Measurements from ENCODE around the gene NUDCD3.
"Not testable (repeated sequence)": the region's sequence is repeated elsewhere in the genome, so short reads cannot be mapped to it uniquely, and the experiment has no call there.

The NUDCD3 gene

DNA sequence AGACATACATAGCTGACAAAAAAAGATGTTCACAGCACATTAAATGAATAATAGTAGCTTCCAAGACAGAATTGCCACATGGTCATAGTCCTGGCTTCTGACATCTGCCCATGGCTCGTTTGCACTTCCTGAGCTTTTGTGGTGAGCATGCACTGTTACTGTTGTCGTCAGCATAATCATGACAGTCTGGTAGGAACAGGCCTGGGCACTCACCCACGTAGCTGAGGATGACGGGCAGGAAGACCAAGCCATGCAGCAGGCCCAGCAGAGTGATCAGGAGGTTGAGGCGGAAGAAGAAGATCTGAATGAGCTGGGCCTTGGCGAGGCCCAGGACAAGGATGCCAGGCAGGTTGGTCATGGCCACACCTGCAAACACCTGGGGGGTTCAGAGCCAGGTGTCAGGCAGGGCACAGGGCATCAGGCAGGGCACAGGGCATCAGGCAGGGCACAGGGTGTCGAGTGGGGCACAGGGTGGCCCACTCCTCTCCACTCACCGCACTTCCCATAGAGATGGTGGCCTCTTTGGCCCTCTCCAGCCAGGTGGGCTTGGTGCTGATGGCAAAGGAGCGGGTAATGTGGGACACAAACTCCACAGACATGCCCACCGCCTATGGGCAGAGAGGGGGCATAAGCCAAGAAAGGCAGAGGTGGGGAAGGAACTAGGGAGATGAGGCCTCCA, 25.3 kb upstream of the NUDCD3 start:
- DNase-seq, result no peak

DNA sequence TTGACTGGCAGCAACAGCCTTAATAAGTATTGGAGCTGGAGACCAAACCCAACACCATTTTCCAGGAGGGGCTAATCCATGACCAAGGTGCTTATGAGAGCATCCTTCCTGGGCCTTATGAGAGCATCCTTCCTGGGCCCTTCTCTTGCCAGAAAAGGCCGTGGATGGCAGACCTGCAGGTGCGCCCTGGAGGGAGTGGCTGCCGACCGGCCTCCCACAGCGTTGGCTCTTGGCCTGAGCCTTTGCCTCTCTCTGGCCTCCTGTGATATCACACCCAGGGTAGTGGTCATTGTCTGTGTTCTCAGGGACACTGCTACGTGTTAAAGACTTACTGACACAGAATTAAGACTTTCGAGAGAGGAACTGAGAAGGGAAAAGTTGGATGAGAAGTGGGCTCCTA, 22.3 kb upstream of the NUDCD3 start:
- no peak for DNase-seq

DNA sequence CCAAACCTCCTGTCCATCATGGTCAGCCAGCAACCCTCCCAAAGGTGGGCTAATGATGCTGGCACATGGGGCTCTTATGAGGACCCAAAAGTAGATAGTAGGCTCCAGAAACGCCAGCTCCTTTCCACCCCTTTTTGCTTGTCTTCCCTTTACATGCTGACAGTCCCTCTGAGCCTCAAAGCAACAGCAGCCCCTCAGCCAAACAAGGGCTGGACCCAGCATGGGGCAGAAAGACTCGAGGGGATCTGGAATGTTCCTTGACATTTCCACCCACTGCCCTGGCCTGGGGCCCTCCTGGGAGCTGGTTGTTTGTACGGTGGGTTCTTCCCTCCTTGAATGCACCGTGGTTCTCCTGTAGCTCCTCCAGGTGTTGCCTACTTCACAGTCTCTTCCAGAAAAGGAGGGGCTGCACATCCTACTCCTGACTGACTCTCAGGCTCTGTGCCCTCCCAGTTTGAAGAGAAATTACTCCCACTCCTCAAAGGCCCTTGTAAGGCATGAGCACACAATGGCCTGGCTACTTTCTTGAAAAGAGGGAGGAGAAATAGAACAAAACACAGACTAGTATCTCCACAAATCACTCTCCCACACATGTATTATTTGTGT, 21.5 kb upstream of the NUDCD3 start:
- no peak for DNase-seq

DNA sequence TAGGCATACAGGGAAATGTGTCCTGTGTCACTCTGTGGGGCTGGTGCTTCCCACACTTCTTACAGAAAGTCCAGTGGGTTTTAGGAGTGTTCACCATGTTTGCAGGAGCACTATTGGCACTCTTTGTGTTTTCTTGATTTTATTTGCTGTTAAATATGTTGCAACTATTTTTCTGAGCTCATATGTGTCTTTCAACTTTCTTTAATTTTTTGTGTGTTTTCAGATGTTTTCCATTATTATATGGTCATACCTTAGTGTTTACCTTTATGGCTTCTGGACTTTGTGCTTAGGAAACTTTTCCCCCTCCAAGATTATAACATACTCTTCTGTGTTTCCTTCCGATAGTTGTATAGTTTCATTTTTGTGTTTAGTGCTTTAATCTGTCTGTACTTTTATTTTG, 20.8 kb upstream of the NUDCD3 start:
- no peak for DNase-seq

GRCh38 chr7:44508328-44509030, 18.0 kb upstream of the NUDCD3 start:
- no peak for DNase-seq

DNA sequence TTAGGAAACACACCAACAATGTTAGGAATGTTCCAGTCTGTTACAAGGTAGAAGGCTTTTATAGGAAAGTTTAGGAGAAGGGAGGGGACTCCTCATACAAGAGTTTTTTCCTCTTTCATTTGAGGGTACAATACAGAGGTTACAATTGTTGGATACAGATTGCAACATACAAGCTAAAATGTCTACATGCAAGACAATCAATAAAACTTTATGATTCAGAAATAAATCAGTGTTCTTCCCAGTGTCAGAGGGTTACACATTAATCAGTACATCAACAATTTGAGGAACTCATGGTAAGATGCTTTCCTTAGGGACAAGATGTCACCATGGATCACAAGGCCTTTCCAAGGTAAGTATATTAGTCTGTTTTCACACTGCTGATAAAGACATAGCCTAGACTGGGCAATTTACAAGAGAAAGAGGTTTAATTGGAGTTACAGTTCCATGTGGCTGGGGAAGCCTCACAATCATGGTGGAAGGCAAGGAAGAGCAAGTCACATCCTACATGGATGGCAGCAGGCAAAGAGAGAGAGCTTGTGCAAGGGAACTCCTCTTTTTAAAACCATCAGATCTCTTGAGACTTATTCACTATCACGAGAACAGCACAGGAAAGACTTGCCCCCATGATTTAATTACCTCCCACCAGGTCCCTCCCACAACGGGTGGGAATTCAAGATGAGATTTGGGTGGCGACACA, 16.3 kb upstream of the NUDCD3 start:
- DNase-seq, result not testable (repeated sequence)

- DNase-seq, result no peak
Observed at GRCh38 chr7:44505595-44505994, 15.1 kb upstream of the NUDCD3 start.

DNA sequence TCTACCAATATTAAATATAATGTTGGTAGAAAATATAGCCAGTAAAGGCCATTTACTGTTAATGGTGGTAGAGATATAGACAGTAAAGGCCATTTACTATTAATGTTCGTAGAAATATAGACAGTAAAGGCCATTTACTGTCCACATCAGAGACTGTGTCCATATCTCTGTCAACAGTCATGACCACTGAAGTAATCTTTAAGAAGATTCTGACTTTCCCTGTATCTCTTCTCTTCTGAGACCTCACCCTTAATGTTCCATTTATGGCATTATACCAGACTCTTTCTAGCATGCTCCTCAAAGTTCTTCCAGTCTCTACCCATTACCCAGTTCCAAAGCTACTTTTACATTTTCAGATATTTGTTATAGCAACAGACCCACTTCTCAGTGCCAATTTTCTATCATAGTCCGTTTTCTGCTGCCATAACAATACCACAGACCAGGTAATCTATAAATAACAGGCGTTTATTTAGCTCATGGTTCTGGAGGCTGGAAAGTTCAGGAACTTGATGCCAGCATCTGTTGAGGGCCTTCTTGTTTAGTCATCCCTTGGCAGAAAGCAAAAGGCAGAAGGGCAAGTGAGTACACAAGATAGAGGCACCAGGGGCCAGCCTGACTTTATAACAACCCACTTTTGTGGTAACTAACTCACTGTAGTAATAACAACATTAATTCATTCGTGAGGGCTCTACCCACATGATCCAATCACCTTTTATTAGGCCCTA, 7.9 kb upstream of the NUDCD3 start:
- DNase-seq, result no peak

GRCh38 chr7:44497155-44498027, 6.9 kb upstream of the NUDCD3 start:
- DNase-seq, result no peak

- DNase-seq, result no peak
Observed at GRCh38 chr7:44496385-44496784, 5.9 kb upstream of the NUDCD3 start.

DNA sequence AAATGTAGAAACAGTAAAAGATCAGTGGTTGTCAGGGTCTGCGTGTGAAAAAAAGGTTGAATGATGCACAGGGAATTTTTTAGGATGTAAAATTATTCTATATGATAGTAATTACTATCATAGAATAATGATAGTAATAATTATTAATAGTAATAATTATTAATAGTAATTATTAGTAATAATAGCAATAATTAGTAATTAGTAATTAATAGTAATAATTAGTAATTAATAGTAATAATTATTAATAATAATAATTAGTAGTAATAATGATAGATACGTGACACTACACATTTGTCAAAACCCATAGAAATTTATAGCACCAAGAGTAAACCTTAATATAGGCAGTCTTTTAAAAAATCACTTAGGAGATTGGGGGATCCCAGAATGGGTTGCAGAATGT, 4.5 kb upstream of the NUDCD3 start:
- DNase-seq, result no peak

DNA sequence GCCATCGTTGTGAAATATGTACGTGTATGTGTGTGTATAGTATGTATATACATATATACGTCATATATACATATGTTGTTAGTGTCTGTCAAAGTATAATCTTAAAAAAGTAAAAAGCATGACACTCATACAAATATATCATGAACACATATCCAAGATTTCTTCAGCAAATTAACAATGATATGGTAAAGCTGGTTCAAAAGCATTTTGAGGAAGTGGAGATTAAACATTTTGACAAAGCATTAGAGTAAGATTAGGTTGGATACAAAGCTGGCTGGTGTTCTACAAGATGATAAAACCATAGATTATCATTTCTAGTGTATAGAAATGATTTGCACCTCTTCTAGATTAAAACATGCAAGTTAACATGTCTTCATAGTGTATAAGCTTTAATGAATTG, 771 bp upstream of the NUDCD3 start:
- DNase-seq, result no peak

GRCh38 chr7:44489955-44490350, 505 bp downstream of the NUDCD3 start:
- peak; percentile 57 for DNase-seq

DNA sequence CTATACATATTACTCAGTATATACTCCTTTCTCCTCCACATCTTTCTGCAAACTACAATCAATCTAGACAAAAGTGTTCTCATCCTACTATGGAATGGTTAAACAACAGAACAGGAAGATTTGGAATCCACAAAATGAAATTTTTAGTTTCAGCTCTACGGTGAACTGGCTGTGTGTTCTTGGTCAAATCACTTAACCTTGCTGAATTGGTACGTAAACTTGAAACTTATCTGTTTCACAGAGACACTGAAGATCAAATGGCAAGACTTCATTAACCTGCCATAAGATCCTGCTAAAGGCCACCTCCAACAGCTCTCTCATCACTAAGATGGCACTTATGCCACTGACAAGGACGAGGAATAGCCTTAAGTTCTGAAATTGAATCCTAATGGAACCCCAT, 1.5 kb downstream of the NUDCD3 start:
- DNase-seq, result no peak

DNA sequence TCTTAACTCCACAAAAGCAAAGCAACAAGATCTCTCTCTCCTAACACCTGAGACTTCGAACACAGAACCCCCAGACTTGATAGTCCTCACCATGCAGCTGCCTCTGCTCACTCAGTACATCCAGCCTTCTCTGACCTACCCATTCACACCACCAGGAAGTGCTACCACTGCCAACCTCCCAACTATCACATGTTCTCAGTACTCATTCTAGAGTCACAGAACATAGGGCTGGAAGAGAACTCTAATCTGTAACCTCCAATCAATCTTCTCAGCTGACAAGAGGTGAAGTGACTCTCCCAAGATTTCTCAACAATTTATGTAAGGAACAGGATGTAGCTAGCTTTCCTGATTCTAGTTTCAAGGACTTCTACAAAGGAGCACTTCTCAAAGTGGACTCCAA, 3.8 kb downstream of the NUDCD3 start:
- DNase-seq, result no peak

GRCh38 chr7:44486001-44486400, 4.5 kb downstream of the NUDCD3 start:
- no peak for DNase-seq

DNA sequence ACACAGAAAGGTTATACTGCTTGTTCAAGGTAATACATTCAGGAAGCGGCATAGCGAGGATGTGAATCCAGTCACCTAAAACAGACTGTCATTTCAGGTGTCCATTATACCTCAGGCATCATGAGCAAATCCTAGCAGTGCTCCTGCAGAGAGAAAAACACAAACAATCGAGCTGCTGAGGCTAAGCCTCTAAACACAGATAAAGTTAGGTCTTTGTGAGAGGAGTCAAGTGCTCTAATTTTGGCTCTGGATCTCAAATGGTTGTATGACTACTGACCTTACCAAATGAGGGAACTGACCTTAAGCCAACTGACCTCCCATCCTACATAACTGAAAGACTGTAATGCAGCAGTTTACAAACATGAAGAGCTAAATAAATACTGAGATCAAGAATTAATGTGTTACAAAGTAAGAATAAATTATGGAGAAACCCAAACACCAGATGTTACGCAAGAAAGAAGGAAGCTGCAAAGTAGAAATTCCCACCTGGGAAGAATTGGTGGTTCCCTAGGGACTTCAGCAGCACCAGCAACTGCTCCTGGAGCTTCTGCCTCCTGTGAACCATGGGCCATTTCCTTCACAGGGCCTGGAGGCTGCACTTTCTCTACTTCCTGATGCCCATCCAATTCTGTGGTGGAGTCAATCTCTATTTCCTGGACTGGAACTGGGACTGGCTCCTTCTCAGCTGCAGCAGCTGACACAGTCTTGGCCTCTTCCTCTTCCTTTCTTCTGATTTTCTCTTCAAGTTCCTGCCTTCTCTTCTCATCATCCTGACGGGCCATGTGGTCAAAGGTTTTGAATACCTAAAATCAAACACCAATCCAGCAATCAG, 5.8 kb downstream of the NUDCD3 start:
- peak; percentile 24 for DNase-seq

GRCh38 chr7:44482502-44483485, 7.7 kb downstream of the NUDCD3 start:
- no peak for DNase-seq

DNA sequence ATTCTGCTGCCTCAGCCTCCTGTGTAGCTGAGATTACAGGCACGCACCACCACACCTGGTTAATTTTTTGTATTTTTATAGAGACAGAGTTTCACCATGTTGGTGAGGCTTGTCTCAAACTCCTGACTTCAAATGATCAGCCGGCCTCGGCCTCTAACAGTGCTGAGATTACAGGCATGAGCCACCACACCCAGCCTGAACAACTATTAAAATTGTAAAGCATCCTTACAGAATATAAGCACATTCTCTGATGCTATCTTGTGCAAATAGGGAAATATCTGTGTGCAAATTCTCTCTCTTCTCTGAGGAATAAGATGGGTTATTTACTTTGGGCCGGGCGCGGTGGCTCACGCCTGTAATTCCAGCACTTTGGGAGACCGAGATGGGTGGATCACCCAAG, 12.5 kb downstream of the NUDCD3 start:
- DNase-seq, result no peak

Measured in GF-D8 (cell line).